LHCN-M2 (cell line): ENCODE measurements around the gene GRIN3B. TPM values are rescaled to one million over a fixed set of nuclear protein-coding genes. Genes with fewer than 3 reads are reported as not detected.
A peak's percentile ranks its signal among the peaks of the same experiment; 100 is the strongest.
"Not testable (repeated sequence)": the region's sequence is repeated elsewhere in the genome, so short reads cannot be mapped to it uniquely, and the experiment has no call there.

Experiments used
- DNase-seq: peaks from one replicate; pipeline ENCODE4 v3.0.0-alpha.2; 2012; ENCODE audit warnings: low read depth
- polyA plus RNA-seq: library from polyadenylated mRNA; unstranded; fragments of >200 nt; gene quantifications from one replicate; pipeline ENCODE4 v1.2.1, GENCODE V29; 2012; ENCODE audit warnings: missing spikeins
- total RNA-seq: library from RNA; depleted of rRNA; stranded (reverse); fragments of >200 nt; gene quantifications from 2 replicates; pipeline ENCODE4 v1.2.3, GENCODE V29; 2014; rRNA removed

Gene GRIN3B
- total RNA-seq, result 0.11 and 0.19 TPM in 2 replicates
- 0.05 TPM for polyA plus RNA-seq

GRCh38 chr19:1000095-1000494 lies at the start of gene GRIN3B:
Gene GRIN3B (plus strand): TSS chr19:1000419. CDS start chr19:1000438, 19 bp downstream.
- peak; percentile 36 for DNase-seq

GRCh38 chr19:952049-952679 lies 48.1 kb upstream of the GRIN3B start:
- no peak for DNase-seq

GRCh38 chr19:952680-953444 lies 47.4 kb upstream of the GRIN3B start:
- DNase-seq, result no peak

GRCh38 chr19:953445-954271 lies 46.6 kb upstream of the GRIN3B start:
- no peak for DNase-seq

GRCh38 chr19:954272-954671 lies 45.9 kb upstream of the GRIN3B start:
- no peak for DNase-seq

GRCh38 chr19:954672-955494 lies 45.3 kb upstream of the GRIN3B start:
- DNase-seq, result no peak

GRCh38 chr19:955803-956765 lies 44.1 kb upstream of the GRIN3B start:
- no peak for DNase-seq

GRCh38 chr19:956766-957440 lies 43.3 kb upstream of the GRIN3B start:
- DNase-seq, result no peak

GRCh38 chr19:957578-957977 lies 42.6 kb upstream of the GRIN3B start:
- DNase-seq, result not testable (repeated sequence)

GRCh38 chr19:958967-959855 lies 41.0 kb upstream of the GRIN3B start:
- DNase-seq, result no peak

- DNase-seq, result no peak
Measured at GRCh38 chr19:960020-960419, 40.2 kb upstream of the GRIN3B start.

- DNase-seq, result no peak
Measured at GRCh38 chr19:960601-960938, 39.6 kb upstream of the GRIN3B start.

- DNase-seq, result no peak
Measured at GRCh38 chr19:961866-962620, 38.2 kb upstream of the GRIN3B start.

GRCh38 chr19:962683-963400 lies 37.4 kb upstream of the GRIN3B start:
- DNase-seq, result no peak

GRCh38 chr19:963486-963951 lies 36.7 kb upstream of the GRIN3B start:
- DNase-seq, result peak; percentile 50

GRCh38 chr19:964116-964520 lies 36.1 kb upstream of the GRIN3B start:
- no peak for DNase-seq
